Measurements from ENCODE around the gene VPS13D.

VPS13D gene

DNA sequence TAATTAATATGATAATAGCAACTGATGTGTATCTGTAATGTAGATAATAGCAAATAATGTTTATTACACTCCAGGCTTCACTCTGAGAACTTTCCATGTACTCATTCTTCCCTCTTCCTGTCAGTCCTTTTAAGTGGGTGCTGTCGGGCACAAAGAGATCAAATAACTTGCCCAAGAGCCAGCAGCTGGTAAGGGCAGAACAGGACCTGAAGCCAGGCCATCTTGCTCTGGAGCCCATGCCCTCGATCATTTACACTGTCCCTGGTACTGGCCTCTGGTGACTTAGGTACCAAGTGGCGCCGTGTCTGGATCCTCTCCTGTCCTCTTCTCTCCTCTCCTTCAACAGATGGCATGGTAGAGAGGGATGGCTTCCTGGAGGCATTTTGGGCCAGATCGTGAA, 97.2 kb downstream of the VPS13D start:
- no peaks in the 10 kb centered on the region for H3K27me3 ChIP-seq (ENCODE audit: low read depth)
- H3K9me3 ChIP-seq: no peaks in the 10 kb centered on the region
- H3K4me1 ChIP-seq: no peaks in the 10 kb centered on the region
- H3K4me3 ChIP-seq: no peak overlapping the region
- DNase-seq (ENCODE audit: low spot score in 2 of 2): no peak
- H3K36me3 ChIP-seq (replicated peaks): peaks cover 28% of the 10 kb centered on the region
- in situ Hi-C loops (cut with MboI; ENCODE audit: low sequenced_read_pairs): no loop called here

DNA sequence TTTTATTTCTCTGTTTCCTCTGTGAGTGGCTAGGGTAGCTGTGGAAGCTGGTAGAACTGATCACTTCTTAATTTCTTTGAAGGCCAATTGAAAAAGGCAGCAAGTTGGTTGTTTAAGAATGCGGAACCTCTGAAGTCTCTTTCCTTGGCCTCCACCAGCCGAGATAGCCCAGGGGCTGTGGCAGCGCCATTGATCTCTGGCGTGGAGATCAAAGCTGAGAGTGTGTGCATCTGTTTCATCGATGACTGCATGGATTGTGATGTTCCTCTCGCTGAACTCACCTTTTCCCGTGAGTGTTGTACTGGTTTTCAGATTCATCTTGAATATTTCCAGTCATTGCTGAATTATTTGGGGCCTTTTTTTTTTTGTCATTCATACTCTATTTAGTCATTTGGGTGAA, 97.7 kb downstream of the VPS13D start:
- DNase-seq (ENCODE audit: low spot score in 2 of 2): no peak
- Histone ChIP-seq H3K4me3 (no peak overlapping the region), H3K36me3 (replicated peaks) (peaks cover 26% of the 10 kb centered on the region), H3K9me3 (no peaks in the 10 kb centered on the region), H3K4me1 (no peaks in the 10 kb centered on the region), H3K27me3 (ENCODE audit: low read depth) (no peaks in the 10 kb centered on the region)
- in situ Hi-C loops (cut with MboI; ENCODE audit: low sequenced_read_pairs): no loop called here

DNA sequence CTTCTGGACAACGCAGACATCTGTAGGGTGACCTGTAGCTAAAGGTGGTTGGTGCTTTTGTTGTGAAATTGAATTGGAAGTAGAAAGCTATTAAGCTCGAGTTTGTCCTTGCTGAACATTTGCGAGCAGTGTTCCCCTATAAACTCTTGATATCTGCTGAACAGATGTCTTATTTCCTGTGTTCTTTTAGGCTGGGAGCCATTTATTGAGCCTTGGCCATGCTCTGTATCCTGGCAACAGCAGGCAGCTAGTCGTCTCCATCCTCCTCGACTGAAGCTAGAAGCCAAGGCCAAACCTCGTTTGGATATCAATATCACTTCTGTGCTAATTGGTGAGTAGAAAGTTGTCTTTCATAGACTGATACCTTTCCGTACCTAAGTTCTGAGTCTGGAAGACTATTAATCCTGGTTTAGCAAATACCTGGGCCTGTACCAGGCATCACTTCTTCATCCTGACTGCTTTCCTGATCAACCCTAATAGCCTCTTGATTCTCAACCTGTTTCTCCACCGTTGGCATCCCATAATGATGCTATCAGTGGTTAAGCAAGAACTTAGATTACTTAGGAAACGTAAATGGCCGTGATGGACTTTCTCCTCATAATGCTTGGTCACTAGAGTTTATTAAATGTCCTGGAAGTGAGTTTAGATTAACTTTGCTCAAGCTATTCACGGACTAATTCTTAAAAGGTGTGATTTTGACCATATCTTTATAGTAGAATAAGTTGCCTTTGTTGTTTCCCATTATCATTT, 103.4 kb downstream of the VPS13D start:
- peaks cover 30% of the 10 kb centered on the region for H3K36me3 ChIP-seq (replicated peaks)

DNA sequence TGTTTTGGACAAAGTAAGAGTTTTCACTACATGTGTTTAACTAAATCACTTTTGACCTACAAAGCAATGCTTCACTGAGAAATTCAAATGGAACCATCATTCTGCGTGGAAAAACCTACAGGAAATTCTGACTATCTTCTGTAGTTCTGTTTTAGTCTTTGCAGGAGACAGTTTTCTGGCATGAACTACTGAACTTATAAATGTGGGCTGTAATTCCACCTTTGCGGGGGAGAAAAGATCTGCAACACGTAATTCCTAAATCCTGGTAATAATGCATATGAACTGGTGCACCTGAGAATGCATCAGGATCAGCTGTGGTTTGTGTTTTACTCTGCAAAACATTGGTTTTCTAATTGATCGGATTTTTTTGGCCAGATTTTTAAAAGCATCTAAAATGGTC, 106.0 kb downstream of the VPS13D start:
- Histone ChIP-seq H3K27me3 (ENCODE audit: low read depth) (no peaks in the 10 kb centered on the region), H3K4me1 (peaks cover 15% of the 10 kb centered on the region), H3K4me3 (no peak overlapping the region), H3K36me3 (replicated peaks) (peaks cover 22% of the 10 kb centered on the region), H3K9me3 (no peaks in the 10 kb centered on the region)
- in situ Hi-C loops (cut with MboI; ENCODE audit: low sequenced_read_pairs): no loop called here
- no peak for DNase-seq (ENCODE audit: low spot score in 2 of 2)

More for the DNA sequence above, 103.4 kb downstream of the VPS13D start:
- Histone ChIP-seq H3K4me3 (no peak overlapping the region), H3K27me3 (ENCODE audit: low read depth) (no peaks in the 10 kb centered on the region), H3K9me3 (no peaks in the 10 kb centered on the region), H3K4me1 (no peaks in the 10 kb centered on the region)
- in situ Hi-C loops (cut with MboI; ENCODE audit: low sequenced_read_pairs): no loop called here
- DNase-seq (ENCODE audit: low spot score in 2 of 2): no peak

DNA sequence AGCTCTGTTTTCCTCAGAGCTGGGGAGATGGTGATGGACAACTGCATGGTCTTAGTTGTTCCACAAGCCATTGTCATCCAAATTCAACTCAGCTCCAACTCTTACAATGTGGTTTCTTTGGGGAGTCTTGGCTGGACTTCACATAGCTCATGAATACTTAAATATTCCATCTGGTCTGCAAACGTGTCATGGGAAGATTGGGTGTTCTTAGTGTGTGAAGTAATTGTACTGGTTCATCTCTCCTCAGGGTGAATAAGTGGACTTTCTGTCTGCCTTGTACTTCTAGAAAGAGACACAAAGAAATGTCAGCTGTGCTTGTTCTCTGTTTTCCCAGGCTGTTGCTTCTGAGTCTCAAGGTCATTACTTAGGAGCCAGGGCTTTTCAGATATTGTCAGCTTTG, 106.6 kb downstream of the VPS13D start:
- H3K4me1 ChIP-seq: peaks cover 15% of the 10 kb centered on the region
- no peak for DNase-seq (ENCODE audit: low spot score in 2 of 2)
- H3K27me3 ChIP-seq (ENCODE audit: low read depth): no peaks in the 10 kb centered on the region
- in situ Hi-C loops (cut with MboI; ENCODE audit: low sequenced_read_pairs): no loop called here
- H3K4me3 ChIP-seq: no peak overlapping the region
- no peaks in the 10 kb centered on the region for H3K9me3 ChIP-seq
- peaks cover 20% of the 10 kb centered on the region for H3K36me3 ChIP-seq (replicated peaks)

DNA sequence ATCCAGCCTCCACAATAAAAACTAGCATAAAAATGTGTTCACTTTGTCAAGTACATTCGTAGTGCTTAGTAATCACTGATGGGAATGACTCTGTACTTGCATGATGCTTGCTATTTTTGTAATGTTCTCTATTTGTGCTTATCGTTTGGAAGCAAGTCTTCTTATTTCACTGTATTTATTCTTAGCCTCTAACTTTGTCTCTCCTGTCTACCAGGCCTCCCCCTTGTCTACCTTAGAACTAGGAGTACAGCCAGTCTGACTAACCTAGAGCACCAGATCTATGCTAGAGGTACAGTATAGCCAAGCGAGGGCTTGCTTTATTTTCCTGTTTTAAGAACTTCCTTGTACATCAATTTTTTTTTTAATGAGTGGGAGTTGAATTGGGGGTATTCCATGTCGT, 108.2 kb downstream of the VPS13D start:
- Histone ChIP-seq H3K36me3 (replicated peaks) (peaks cover 15% of the 10 kb centered on the region), H3K4me3 (no peak overlapping the region), H3K27me3 (ENCODE audit: low read depth) (no peaks in the 10 kb centered on the region), H3K4me1 (peaks cover 15% of the 10 kb centered on the region), H3K9me3 (no peaks in the 10 kb centered on the region)
- no peak for DNase-seq (ENCODE audit: low spot score in 2 of 2)
- in situ Hi-C loops (cut with MboI; ENCODE audit: low sequenced_read_pairs): no loop called here

DNA sequence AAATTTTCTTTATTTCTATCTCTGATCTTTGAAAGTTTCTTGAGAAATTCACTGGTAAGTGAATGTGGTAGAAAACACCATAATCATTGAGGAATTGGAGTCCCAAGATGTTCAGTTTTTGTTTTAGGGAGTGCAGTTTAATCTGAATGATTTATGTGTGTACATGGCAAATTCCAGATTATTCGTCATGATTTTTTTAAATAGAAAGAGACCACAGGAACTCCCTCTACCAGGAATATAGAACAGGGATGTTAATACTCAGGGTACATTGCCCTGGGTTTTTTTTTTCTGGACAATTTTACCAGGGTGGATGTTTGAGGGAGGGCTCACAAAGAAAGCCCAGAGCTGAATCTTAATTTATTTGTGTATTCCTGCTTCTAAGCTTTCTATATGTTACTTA, 109.0 kb downstream of the VPS13D start:
- Histone ChIP-seq H3K9me3 (no peaks in the 10 kb centered on the region), H3K4me1 (peaks cover 15% of the 10 kb centered on the region)

DNA sequence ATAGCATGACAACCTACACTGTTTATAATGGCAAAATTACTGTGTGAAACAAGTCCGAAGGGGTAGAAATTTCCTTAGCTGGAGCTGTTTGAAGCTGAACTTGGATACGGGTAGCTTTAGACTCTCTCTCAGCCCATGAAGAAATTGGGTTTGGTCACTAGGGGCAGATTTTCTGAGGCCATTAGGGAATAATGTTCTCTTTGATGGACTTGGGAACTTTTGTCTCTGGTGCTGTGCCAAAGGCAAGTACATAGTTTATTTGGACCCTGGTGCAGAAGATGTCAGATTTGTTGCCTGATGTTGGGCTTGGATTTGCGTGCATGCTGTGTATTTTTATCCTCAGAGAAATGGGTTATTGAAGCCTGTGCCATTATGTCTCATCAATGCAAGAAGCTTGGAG, 109.6 kb downstream of the VPS13D start:
- Histone ChIP-seq H3K9me3 (no peaks in the 10 kb centered on the region), H3K27me3 (ENCODE audit: low read depth) (no peaks in the 10 kb centered on the region)

More for the DNA sequence above, 109.0 kb downstream of the VPS13D start:
- in situ Hi-C loops (cut with MboI; ENCODE audit: low sequenced_read_pairs): no loop called here
- DNase-seq (ENCODE audit: low spot score in 2 of 2): no peak
- H3K27me3 ChIP-seq (ENCODE audit: low read depth): no peaks in the 10 kb centered on the region
- H3K36me3 ChIP-seq (replicated peaks): peaks cover 11% of the 10 kb centered on the region; the same call in 1 of the 2 replicates
- H3K4me3 ChIP-seq: no peak overlapping the region

DNA sequence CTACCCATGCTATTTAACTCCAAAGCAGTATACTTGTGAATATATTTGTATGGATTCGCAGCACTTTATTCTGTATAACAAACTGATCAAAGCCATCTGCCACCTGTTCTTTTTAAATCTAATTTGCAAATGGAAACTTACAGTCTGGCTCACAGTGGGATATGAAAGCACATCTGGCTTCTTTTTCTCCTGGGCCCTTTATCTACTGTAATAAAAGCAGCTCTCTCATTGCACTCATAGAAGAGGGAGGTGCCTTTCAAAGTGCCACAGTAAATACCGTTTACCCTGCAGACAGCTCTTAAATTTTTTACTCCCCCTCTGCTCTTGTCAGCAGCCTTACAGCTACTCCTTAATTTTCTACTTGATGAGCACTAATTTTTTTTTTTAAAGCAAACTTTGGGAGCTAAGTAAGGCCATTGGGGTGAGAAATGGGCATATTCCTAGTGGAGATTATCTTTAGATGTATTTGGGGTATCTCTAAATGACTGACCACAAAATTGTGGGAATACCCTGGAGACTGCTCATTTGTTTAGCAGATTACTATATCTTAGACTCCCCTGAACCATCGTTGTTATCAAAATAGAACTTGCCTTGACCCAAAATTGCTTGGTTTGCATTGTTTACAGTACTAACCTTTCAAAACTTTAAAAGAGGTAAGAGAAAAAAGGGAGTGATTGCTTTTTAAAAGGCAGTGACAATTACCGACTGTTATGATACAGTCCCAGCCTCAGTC, 110.1 kb downstream of the VPS13D start:
- Histone ChIP-seq H3K4me3 (no peak overlapping the region), H3K27me3 (ENCODE audit: low read depth) (no peaks in the 10 kb centered on the region), H3K36me3 (replicated peaks) (0 out of 2 replicates have a peak, but pooled peaks cover 7% of the 10 kb centered on the region), H3K9me3 (no peaks in the 10 kb centered on the region), H3K4me1 (peaks cover 15% of the 10 kb centered on the region)
- in situ Hi-C loops (cut with MboI; ENCODE audit: low sequenced_read_pairs): no loop called here
- DNase-seq (ENCODE audit: low spot score in 2 of 2): peak; percentile 41 to 83

More for the DNA sequence above, 109.6 kb downstream of the VPS13D start:
- peaks cover 15% of the 10 kb centered on the region for H3K4me1 ChIP-seq
- in situ Hi-C loops (cut with MboI; ENCODE audit: low sequenced_read_pairs): no loop called here
- DNase-seq (ENCODE audit: low spot score in 2 of 2): peak in 1 of 2 experiments; percentile 52
- H3K4me3 ChIP-seq: no peak overlapping the region
- 0 out of 2 replicates have a peak, but pooled peaks cover 7% of the 10 kb centered on the region for H3K36me3 ChIP-seq (replicated peaks)

DNA sequence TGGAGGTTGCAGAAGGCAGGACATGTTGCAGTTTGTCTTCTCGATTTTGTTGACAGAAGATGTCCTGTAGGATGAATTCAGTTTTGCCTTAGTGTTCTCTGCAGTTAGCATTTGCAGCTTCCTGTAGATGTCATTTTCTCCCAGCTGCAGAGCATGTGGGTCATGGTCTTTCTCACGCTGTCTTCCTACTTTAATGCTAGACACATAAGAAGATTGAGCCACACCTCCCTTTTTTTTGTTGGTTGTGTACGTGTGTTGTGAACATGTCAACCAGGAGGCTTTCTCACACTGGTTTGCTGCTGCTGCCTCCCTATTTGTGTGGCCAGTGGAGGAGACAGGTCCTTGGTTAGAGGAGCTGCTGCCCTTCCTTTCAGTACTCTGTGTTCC, 110.7 kb downstream of the VPS13D start:
- in situ Hi-C loops (cut with MboI; ENCODE audit: low sequenced_read_pairs): no loop called here
- H3K36me3 ChIP-seq (replicated peaks): 0 out of 2 replicates have a peak, but pooled peaks cover 8% of the 10 kb centered on the region
- no peaks in the 10 kb centered on the region for H3K27me3 ChIP-seq (ENCODE audit: low read depth)

DNA sequence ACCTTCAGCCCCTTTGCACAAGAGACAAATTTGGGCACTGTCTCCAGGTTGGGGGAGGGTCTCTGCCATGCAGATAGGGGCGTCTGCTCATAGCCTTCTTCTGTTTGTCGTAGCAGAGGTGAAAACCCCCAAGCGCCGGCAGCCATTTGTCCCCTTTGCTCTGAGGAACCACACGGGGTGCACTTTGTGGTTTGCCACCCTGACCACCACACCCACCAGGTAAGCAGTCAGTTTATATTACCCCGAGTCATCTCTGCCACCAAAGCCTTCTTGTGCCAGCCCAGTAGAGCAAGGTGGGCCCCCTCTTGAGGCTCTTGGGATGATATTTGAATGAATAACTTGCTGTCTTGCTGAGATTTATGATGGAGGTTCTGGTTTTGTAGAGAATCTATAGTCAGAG, 111.8 kb downstream of the VPS13D start:
- in situ Hi-C loops (cut with MboI; ENCODE audit: low sequenced_read_pairs): no loop called here
- no peaks in the 10 kb centered on the region for H3K9me3 ChIP-seq
- H3K4me3 ChIP-seq: no peak overlapping the region
- H3K4me1 ChIP-seq: peaks cover 15% of the 10 kb centered on the region
- no peaks in the 10 kb centered on the region for H3K27me3 ChIP-seq (ENCODE audit: low read depth)
- H3K36me3 ChIP-seq (replicated peaks): peaks cover 12% of the 10 kb centered on the region; the same call in 1 of the 2 replicates
- DNase-seq (ENCODE audit: low spot score in 2 of 2): no peak

More for the DNA sequence above, 110.7 kb downstream of the VPS13D start:
- H3K9me3 ChIP-seq: no peaks in the 10 kb centered on the region
- no peak for DNase-seq (ENCODE audit: low spot score in 2 of 2)
- H3K4me3 ChIP-seq: no peak overlapping the region
- peaks cover 15% of the 10 kb centered on the region for H3K4me1 ChIP-seq

DNA sequence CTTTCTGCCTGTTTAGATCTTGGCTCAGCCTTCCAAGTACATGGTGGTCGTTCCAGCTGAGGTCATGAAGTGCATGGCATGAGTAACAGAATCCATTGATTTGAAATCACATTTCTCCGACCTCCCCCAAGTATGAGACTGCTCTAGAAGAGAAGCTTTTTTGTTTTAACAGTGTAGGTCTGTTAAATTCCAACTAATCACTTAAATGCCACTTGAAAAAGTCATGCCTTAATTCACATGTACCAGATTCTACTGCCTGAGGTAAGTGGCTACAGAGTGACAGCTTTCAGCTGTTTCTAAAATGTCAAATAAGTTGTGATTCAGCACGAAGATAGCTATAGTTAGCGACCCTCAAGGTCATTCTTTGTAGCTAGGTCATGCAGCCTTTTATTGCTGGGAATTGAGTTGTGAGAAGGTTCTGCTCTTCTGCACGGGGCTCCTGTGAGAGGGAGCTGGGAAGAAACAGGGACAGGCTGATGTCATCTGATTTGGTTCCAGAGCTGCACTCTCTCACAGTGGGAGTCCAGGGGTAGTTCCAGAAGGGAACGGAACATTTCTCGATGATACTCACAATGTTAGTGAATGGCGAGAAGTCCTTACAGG, 112.7 kb downstream of the VPS13D start:
- peaks cover 15% of the 10 kb centered on the region for H3K4me1 ChIP-seq
- no peak for DNase-seq (ENCODE audit: low spot score in 2 of 2)
- in situ Hi-C loops (cut with MboI; ENCODE audit: low sequenced_read_pairs): no loop called here

DNA sequence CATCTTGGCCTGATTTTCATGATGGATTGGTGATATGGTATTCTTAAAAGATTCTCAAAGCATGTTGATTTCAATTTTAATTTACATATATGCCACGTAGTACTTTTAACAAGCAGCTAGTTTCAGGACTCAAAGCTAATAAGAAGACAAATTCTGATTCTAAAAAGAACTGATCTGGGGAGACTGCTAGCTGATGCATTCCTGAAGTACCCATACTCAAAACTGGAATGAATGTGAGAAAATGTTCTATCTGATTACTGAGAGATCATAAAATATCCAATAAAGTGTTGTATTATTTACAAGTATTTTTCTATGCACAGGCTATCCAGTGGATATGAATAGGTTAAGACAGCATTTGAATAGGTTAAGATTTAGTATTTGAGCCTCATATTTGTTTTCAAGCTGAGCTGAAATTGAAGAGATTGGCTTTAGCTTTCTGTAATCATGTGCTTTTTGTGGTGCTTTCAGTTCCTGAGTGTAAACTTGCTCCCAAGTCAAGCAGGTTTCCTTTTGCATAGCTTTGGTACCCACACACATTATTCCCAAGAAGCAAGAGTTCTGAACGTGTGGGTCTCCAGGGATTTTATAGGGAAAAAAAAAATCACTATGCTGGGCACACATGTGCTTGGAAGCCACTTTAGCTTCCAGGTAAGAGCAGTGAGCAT, 114.1 kb downstream of the VPS13D start:
- in situ Hi-C loops (cut with MboI; ENCODE audit: low sequenced_read_pairs): no loop called here
- H3K27me3 ChIP-seq (ENCODE audit: low read depth): no peaks in the 10 kb centered on the region
- H3K4me1 ChIP-seq: peaks cover 14% of the 10 kb centered on the region
- H3K4me3 ChIP-seq: no peak overlapping the region
- no peak for DNase-seq (ENCODE audit: low spot score in 2 of 2)
- H3K9me3 ChIP-seq: no peaks in the 10 kb centered on the region
- peaks cover 19% of the 10 kb centered on the region for H3K36me3 ChIP-seq (replicated peaks)

More for the DNA sequence above, 112.7 kb downstream of the VPS13D start:
- H3K9me3 ChIP-seq: no peaks in the 10 kb centered on the region
- H3K27me3 ChIP-seq (ENCODE audit: low read depth): no peaks in the 10 kb centered on the region
- peaks cover 13% of the 10 kb centered on the region for H3K36me3 ChIP-seq (replicated peaks)
- no peak overlapping the region for H3K4me3 ChIP-seq
